HL-60/S4 treated with phorbol 12-myristate 13-acetate at 8.2 ng/mL for 4 days and 3 days (cell line): ENCODE results near the gene IGF2BP3.

Experiments
- in situ Hi-C: fragments of 300-500 bp; cut with MboI; formaldehyde crosslinking; loops from 2 replicates; pipeline ENCODE4 v1.15.0; 2022; ENCODE audit warnings: low sequenced_read_pairs

The IGF2BP3 gene

GRCh38 chr7:23380961-23381360 is 89.3 kb downstream of the IGF2BP3 start:
- in situ Hi-C loops, result no loop called here

DNA sequence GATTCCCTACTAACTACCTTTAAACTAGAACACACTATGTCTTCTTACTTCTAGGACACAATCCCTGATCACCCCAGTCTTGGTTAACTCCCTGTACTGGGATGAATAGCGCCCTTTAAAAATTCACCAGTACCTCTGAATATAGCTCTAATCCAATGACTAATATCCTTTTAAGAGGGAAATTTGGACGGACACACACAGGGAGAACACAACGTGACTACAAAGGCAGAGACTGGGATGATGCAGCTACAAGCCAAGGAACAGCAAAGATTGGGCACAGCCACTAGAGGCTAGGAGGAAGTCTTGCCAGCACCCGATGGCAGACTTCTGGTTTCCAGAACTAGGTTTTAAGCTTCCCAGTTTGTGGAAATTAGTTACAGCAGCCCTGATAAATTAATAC is 89.7 kb downstream of the IGF2BP3 start:
- in situ Hi-C loops, result no loop called here

- in situ Hi-C loops, result no loop called here
Observed at GRCh38 chr7:23378996-23379395, 91.3 kb downstream of the IGF2BP3 start.

DNA sequence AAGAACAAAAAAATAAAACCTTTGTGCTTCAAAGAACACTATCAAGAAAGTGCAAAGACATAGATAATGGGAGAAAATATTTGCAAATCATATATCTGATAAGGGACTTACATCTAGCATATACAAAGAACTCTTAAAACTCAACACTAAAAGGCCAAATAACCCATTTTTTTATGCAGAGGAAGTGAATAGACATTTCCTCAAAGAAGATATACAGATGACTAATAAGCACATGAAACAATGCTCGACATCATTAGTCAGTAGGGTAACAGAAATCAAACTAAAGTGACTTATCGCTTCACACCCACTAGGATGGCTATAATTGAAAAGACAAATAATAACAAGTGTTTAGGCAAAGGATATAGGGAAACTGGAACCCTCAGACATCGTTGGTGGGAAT is 93.2 kb downstream of the IGF2BP3 start:
- in situ Hi-C loops, result no loop called here

DNA sequence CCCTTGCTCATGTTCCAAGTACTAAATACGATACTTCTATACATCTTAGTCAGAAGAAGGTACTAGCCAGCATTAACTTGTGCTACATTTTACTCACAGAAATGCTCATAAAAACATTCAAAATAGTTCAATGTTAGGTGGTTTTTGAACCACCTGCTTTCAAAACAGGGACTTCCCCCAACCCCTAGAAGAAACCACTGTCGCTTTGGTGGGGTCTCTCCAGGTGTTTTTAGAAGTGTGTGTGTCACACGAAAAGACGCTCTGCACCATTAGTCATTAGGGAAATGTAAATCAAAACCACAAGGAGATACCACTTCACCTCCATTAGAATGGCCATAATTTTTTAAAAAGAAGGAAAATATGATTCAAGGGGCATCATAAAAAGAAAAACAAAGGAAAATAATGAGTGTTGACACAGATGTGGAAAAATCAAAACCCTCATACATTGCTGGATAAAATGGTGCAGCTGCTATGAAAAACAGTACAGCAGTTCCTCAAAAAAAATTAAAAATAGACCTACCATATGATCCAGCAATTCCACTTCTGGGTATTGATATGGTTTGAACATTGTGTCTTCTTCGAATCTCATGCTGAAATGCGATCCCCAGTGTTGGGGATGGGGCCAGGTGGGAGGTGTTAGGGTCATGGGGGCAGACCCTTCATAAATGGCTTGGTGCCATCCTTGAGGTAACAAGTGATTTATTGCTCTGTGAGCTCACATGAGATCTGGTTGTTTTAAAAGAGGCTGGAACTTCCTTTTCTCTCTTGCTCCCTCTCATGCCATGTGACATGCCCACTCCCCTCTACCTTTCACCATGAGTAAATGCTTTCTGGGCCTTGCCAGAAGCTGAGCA is 96.9 kb downstream of the IGF2BP3 start:
- in situ Hi-C loops, result no loop called here

- in situ Hi-C loops, result no loop called here
Observed at GRCh38 chr7:23372611-23373010, 97.7 kb downstream of the IGF2BP3 start.

DNA sequence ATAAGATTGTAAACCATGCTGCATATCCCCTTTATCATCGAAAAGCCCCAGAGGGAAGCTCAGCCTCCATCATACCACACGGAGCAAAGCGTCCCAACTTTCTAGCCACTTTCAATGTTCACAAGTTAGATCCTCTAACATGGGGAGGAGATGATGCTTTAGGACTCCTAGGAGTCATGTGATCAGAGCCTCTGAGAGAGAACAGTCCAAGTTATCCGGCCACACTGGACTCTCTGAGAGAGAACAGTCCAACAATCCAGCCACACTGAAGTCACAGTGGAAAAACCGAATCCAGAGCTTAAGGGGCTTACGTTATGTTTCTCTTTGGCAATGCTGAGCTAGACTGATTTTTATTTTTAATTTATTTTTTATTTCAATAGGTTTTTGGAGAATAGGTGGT is 98.6 kb downstream of the IGF2BP3 start:
- in situ Hi-C loops, result no loop called here

DNA sequence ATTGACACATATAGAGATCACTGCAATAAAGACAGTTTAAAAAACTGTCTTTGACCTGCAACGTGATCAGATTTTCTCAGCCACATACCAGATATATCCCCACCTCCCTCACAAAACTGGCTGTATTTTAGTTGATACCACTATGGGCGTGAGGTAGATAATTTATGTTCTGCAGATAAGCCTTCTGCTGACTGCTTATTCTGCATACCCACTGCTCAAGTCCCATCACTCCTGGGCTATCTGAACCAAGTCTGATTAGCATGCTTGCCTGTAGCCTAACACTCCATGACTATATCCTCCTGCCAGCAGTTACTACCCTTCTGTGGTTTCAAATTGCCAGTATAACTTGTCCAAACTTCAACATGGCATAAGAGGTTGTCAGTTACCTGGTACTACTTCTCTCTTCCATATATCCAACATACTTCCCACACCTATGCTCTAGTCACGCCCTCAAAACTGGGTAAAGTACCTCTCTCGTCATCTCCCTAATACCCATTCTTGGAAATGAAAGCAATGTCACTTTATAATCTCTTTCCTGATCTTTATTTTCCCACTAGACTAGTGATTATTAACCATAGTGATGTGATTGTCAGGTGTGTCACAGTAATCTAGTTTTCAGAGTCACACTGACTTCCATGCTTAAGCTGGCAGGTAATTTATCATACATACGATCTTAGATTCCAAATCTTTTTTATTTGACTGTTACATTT is 100.4 kb downstream of the IGF2BP3 start:
- in situ Hi-C loops, result no loop called here

GRCh38 chr7:23369100-23369499 is 101.2 kb downstream of the IGF2BP3 start:
- in situ Hi-C loops, result no loop called here

DNA sequence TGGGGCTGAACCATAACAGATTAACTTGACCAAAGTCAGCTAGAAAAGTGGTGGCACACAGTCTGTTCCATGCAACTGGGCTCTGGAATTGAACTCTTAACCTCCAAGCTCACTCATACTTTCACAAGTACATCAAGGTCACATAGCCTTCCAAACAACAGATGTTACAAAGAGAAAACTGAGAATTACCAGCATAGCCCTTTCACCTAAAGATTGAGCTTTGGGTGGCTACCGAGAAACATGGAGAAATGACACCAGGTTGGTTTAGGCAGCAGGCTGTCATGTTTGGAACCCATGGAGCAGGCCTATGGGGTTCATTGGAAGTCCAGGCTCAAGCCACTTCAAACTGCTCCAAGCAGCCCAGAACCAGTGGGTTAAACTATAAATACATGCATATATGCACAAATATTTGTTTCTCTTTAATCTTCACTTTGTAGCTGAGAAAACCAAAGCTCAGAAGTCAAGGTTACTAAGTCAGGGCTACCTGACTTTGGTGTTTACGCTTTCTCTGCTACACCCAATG is 112.1 kb downstream of the IGF2BP3 start:
- in situ Hi-C loops, result no loop called here

- in situ Hi-C loops, result no loop called here
Observed at GRCh38 chr7:23357190-23358093, 112.8 kb downstream of the IGF2BP3 start.

DNA sequence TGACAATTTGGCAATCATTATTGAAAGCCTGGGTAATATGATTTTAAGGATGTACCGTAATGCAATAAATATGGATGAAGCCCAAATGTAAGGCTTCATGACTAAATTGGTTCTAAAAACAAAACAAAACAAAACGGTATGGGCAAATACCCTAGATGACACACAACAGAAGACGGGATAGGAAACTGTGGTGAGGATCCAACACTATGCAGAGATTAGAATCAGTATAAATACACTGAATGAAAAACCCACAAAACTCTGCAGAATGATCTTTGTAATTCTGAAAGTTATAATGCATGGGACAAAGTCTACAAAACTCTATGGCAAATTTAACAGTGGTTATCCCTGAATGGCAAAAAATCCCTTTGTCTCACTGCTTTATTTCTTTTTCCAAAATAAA is 113.6 kb downstream of the IGF2BP3 start:
- in situ Hi-C loops, result no loop called here

DNA sequence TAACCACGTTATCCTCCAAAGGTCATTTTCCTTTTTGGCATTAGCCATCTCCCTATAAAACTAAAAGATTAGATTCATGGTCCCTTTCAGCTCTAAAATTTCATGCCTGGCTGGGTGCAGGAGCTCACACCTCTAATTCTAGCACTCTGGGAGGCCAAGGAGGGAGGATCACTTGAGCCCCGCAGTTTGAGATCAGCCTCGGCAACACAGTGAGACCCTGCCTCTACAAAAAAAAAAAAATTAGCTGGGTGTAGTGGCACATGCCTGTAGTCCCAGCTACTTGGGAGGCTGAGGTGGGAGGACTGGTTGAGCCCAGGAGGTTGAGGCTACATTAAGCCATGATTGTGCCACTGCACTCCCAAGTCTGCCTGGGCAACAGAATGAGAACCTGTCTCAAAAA is 114.1 kb downstream of the IGF2BP3 start:
- in situ Hi-C loops, result no loop called here

DNA sequence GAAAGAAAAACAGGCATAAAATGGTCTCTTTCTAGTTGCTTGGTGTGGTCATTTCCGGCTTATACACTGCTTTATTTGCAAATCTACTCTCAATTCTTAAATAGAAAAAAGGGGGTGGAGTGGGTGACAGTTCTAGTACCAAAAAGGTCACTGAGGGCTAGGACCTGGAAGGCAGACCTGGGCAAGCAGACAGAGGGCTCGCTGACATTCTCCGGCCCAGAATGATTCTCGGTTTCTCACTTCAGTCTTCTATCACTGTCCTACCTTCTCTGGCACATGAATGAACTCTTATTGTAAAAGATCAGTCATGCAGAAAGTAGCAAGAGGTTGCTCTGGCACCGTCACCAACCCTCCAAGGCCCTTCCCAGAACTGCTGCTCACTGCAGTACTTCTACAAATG is 117.1 kb downstream of the IGF2BP3 start:
- in situ Hi-C loops, result no loop called here

GRCh38 chr7:23350466-23350865 is 119.8 kb downstream of the IGF2BP3 start:
- in situ Hi-C loops, result no loop called here

- in situ Hi-C loops, result no loop called here
Observed at GRCh38 chr7:23349484-23350157, 120.7 kb downstream of the IGF2BP3 start.

DNA sequence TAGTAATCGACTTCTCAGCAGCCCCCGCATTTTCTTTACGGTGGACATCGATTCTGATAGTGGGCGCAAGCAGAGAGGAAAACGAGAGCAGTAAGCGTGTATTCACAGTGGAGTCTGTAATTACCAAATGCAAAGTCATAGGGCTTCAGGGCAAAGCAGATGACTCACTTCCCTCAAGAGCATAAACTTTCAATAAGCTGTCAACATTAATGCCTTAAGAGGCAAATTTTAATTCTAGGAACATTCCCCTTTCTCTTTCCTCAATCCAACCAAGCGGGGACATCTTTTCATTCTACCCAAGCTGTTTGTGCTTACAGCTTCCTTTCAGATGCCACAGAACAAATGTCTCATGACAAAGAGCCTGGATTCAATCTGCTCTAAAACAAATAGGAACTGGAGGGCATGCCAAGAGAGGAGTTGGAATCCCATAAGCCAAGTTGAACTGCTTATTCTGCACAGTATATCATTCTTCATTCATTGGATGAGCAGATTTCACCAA is 122.6 kb downstream of the IGF2BP3 start:
- in situ Hi-C loops, result no loop called here

DNA sequence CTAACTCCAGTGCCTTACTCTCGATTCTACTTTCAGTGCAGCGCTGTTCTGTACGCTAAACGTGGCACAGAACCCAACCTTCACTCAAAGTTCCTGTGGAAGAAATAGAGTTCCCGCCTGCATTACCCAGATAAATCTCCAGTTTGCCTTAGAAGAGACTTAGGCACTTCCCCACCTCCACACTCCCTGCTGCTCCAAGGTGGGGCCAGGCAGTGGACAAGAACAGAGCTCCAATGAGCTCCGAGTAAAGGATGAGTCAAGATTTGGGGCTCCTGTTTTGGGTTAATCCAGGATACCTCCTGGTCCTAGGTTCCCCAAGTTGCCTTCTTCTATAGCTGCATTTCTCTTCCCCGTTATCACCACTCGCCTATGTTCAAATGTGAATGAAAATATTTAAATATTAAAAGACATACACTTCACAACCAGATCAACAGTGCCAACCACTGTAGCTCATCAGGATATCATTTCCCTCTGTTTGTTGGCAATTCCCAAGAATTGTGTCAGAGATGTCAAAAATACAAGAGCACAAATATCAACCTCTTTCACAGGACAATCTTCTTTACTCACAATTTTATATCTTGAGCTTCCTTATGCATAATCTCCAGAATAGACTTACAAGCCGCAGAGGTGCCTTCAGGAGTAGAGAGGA is 123.1 kb downstream of the IGF2BP3 start:
- in situ Hi-C loops, result no loop called here

DNA sequence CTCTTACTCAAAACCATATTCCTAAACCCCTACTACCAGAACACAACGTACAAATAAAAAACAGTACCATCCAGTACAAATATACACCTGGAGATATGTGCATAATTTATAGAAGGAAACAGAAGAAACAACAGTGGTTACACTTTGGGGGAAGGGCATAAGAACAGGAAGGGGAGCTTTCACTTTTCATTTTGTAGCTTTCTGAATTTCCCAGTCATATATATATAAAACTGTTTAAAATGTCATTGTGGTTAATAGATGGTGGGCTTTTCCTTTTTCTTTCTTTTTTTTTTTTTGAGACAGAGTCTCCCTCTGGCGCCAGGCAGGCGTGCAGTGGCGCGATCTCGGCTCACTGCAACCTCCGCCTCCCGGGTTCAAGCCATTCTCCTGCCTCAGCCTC is 124.0 kb downstream of the IGF2BP3 start:
- in situ Hi-C loops, result no loop called here

GRCh38 chr7:23345601-23346000 is 124.7 kb downstream of the IGF2BP3 start:
- in situ Hi-C loops, result no loop called here
